Adrenal gland (tissue), 5 donors: Measurements from ENCODE around the gene ITPKB.

Source experiments
- POLR2A ChIP-seq, 2 donors: fragments of 450-650 bp; IDR thresholded peaks; one replicate each; pipeline ENCODE4 v1.6.1; 2017; ENCODE audit warnings: antibody characterized with exemption in 2 of 2, mild to moderate bottlenecking in 2 of 2, moderate library complexity in 1 of 2
- TF ChIP-seq, protein P1 (sequence below), 6 experiments: fragments of 450-650 bp in 4 of 6; fragments of 200-600 bp in 2 of 6; sonication (generic) in 1 of 6; IDR thresholded peaks; 1 replicate in 5 of 6; 2 replicates in 1 of 6; pipeline versions ENCODE4 v1.5.1 to v1.8.0; 2016 to 2021; ENCODE audit warnings: antibody characterized with exemption in 6 of 6, mild to moderate bottlenecking in 2 of 6, moderate library complexity in 1 of 6
- donor health status: DM: no; HTN: no; CAD: no.

DNA sequence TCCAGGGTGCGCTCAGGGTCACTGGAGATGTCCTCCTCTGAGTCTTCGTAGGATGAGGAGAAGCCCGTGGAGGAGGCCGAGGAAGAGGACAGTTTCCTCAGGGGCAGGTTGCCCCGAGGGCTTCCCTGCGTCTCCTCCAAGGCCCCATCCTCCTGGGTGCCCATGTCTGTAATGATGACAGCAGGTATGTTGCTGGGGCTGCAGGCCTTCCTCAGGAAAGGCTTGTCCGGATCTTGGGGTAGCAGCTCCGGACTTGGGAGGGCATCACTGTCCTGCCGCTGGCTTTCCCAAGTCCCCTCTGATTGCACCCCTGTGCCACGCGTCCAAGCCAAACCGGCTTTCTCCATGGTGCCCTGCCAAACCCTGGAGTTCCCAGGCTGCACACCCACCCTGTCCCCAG lies 3.5 kb downstream of the ITPKB start:
- TF ChIP-seq, protein P1, sequence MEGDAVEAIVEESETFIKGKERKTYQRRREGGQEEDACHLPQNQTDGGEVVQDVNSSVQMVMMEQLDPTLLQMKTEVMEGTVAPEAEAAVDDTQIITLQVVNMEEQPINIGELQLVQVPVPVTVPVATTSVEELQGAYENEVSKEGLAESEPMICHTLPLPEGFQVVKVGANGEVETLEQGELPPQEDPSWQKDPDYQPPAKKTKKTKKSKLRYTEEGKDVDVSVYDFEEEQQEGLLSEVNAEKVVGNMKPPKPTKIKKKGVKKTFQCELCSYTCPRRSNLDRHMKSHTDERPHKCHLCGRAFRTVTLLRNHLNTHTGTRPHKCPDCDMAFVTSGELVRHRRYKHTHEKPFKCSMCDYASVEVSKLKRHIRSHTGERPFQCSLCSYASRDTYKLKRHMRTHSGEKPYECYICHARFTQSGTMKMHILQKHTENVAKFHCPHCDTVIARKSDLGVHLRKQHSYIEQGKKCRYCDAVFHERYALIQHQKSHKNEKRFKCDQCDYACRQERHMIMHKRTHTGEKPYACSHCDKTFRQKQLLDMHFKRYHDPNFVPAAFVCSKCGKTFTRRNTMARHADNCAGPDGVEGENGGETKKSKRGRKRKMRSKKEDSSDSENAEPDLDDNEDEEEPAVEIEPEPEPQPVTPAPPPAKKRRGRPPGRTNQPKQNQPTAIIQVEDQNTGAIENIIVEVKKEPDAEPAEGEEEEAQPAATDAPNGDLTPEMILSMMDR (IDR thresholded peaks at IDR 0.05), result no peak
- no peak for TF ChIP-seq POLR2A (IDR thresholded peaks at IDR 0.05)
